ENCODE data around the gene FIZ1.
"Not testable (repeated sequence)": the region's sequence is repeated elsewhere in the genome, so short reads cannot be mapped to it uniquely, and the experiment has no call there.

The FIZ1 gene

GRCh38 chr19:55573929-55574328, 25.4 kb downstream of the FIZ1 start:
- DNase-seq (ENCODE audit: low read depth), result not testable (repeated sequence)

GRCh38 chr19:55569477-55569876, 29.8 kb downstream of the FIZ1 start:
- DNase-seq (ENCODE audit: low read depth), result not testable (repeated sequence)

- no peak for DNase-seq (ENCODE audit: low read depth)
These were observed 31.5 kb downstream of the FIZ1 start for GRCh38 chr19:55567708-55568328.

- no peak for DNase-seq (ENCODE audit: low read depth)
These were observed 32.5 kb downstream of the FIZ1 start for GRCh38 chr19:55566823-55567222.

- no peak for DNase-seq (ENCODE audit: low read depth)
These were observed 36.0 kb downstream of the FIZ1 start for GRCh38 chr19:55563261-55563690.

GRCh38 chr19:55559684-55560083, 39.6 kb downstream of the FIZ1 start:
- no peak for DNase-seq (ENCODE audit: low read depth)

- no peak for DNase-seq (ENCODE audit: low read depth)
These were observed 44.6 kb downstream of the FIZ1 start for GRCh38 chr19:55554741-55555152.

GRCh38 chr19:55554302-55554701, 45.0 kb downstream of the FIZ1 start:
- no peak for DNase-seq (ENCODE audit: low read depth)

GRCh38 chr19:55553217-55554182, 45.8 kb downstream of the FIZ1 start:
- no peak for DNase-seq (ENCODE audit: low read depth)

GRCh38 chr19:55552620-55553019, 46.7 kb downstream of the FIZ1 start:
- no peak for DNase-seq (ENCODE audit: low read depth)

- no peak for DNase-seq (ENCODE audit: low read depth)
These were observed 47.1 kb downstream of the FIZ1 start for GRCh38 chr19:55552206-55552605.

GRCh38 chr19:55550321-55550650, 49.0 kb downstream of the FIZ1 start:
- no peak for DNase-seq (ENCODE audit: low read depth)

GRCh38 chr19:55549500-55550320, 49.6 kb downstream of the FIZ1 start:
- no peak for DNase-seq (ENCODE audit: low read depth)

- DNase-seq (ENCODE audit: low read depth), result no peak
These were observed 52.3 kb downstream of the FIZ1 start for GRCh38 chr19:55546822-55547614.

- no peak for DNase-seq (ENCODE audit: low read depth)
These were observed 53.3 kb downstream of the FIZ1 start for GRCh38 chr19:55546011-55546410.

GRCh38 chr19:55545443-55545842, 53.9 kb downstream of the FIZ1 start, which contains the start of gene SBK3:
Gene SBK3 (minus strand): TSS chr19:55545543. CDS start chr19:55545543, 0 bp downstream.
- DNase-seq (ENCODE audit: low read depth), result no peak

- no peak for DNase-seq (ENCODE audit: low read depth)
These were observed 54.4 kb downstream of the FIZ1 start for GRCh38 chr19:55544776-55545439.

- DNase-seq (ENCODE audit: low read depth), result no peak
These were observed 55.3 kb downstream of the FIZ1 start for GRCh38 chr19:55544014-55544413.

- no peak for DNase-seq (ENCODE audit: low read depth)
These were observed 55.8 kb downstream of the FIZ1 start for GRCh38 chr19:55543567-55543966.

- no peak for DNase-seq (ENCODE audit: low read depth)
These were observed 56.9 kb downstream of the FIZ1 start for GRCh38 chr19:55542292-55542855.

Data from T-helper 22 cell (primary cell).